Measurements from ENCODE around the gene VPS36. TPM values are rescaled to one million over a fixed set of nuclear protein-coding genes. Genes with fewer than 3 reads are reported as not detected.
"Not testable (repeated sequence)": the region's sequence is repeated elsewhere in the genome, so short reads cannot be mapped to it uniquely, and the experiment has no call there.

VPS36 gene
- total and polyA plus RNA-seq, 2 donors: 29.3 to 118 TPM

DNA sequence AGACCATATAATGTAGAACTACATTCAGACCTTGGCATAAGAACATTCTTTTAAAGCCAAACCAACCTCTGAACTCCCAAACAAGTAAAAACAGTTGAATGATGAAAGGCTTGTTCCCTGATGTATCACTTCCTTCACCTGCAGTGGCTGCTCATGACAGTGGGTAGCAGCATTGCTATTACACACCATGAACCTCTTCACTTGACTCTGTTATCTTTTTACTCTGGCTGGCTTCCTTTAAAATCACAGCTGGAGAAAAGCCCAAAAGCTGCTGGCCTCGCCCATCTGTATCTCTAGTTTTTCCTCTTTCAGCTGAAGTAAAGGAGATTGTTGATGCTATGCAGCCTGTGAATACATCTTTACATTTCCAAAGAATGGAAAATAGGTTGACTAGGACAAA is 67.1 kb downstream of the VPS36 start:
- 47% methylated on average over 1 of the region's 1 CpG for WGBS
- Histone ChIP-seq H3K36me3 (ENCODE audit: insufficient read depth) (no peaks in the 10 kb centered on the region), H3K4me1 (ENCODE audit: insufficient read depth) (no peaks in the 10 kb centered on the region), H3K27ac (ENCODE audit: low read depth) (no peak overlapping the region), H3K4me3 (ENCODE audit: low read depth, low read length) (no peak overlapping the region)
- DNase-seq (ENCODE audit: extremely low spot score): no peak

DNA sequence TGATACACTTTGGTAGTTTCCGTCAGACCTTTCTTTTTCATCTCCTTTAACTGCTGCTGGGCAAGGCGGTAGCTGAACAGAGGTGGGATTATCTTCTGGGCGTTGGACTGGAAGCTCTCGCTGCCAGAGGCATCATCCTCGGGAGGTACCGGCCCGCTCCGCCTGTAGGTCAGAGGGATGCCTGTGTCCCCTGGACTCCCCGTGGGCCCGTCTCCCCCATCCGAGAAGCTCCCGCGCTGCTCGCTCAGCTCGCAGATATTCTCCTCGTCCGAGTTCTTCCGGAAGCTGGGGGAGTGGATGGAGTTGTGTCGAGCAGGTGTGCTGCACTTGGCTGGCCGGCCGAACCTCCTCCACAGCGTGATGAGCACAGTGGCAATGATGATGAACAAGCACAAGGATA is 72.1 kb downstream of the VPS36 start:
- WGBS: 94% methylated on average over 22 of the region's 22 CpGs
- Histone ChIP-seq H3K36me3 (ENCODE audit: insufficient read depth) (no peaks in the 10 kb centered on the region), H3K4me1 (ENCODE audit: insufficient read depth) (no peaks in the 10 kb centered on the region), H3K27ac (ENCODE audit: low read depth) (no peak overlapping the region), H3K4me3 (ENCODE audit: low read depth, low read length) (no peak overlapping the region)
- no peak for DNase-seq (ENCODE audit: extremely low spot score)

DNA sequence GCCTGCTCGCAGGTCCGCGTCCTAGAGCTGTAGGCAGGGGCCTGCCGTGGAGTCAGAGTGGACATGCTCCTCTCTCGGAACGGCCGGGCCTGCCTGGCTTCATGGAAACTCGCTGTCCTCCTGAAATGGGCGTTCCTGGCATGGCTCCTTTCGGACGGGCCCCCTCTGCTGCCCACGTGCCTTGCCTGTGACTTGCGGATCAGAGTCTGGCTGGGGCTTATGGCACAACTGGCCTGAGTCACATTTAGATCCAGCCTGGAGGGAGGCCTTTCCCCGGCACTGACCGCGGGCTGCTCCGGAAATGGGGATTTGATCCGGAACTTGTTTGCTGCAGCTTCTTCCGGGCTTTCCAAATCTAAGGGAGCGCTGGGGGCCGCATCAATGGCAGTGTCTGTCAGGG is 72.5 kb downstream of the VPS36 start:
- WGBS: 97% methylated on average over 21 of the region's 21 CpGs
- no peak overlapping the region for H3K4me3 ChIP-seq (ENCODE audit: low read depth, low read length)
- no peaks in the 10 kb centered on the region for H3K36me3 ChIP-seq (ENCODE audit: insufficient read depth)
- DNase-seq (ENCODE audit: extremely low spot score): no peak
- no peak overlapping the region for H3K27ac ChIP-seq (ENCODE audit: low read depth)
- no peaks in the 10 kb centered on the region for H3K4me1 ChIP-seq (ENCODE audit: insufficient read depth)

DNA sequence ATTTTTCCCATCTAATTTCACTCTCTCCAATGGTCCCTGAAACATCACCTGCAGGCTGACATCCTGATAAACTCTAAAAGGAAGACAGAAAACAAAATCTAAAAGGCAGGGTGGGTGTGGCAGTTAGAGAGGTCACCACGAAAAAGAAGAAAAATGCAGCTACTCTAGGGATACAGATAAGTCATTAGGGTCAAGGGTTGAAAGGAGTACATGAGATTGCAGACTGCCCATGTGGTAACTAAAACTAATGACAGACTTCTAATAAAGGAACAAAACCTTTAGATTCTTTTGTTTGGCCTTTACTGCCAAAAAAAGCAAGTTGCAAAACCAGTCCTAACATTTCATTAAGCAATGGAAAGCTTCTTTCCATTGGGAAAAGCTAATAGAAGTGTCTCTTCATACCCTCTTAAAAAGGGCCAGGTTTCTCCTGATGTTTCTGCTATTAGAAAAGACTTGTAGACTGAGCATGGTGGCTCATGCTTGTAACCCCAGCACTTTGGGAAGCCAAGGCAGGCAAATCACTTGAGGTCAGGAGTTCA is 75.5 kb downstream of the VPS36 start:
- H3K27ac ChIP-seq (ENCODE audit: low read depth): no peak overlapping the region
- no peak overlapping the region for H3K4me3 ChIP-seq (ENCODE audit: low read depth, low read length)
- WGBS: 33% methylated on average over 1 of the region's 1 CpG
- H3K4me1 ChIP-seq (ENCODE audit: insufficient read depth): no peaks in the 10 kb centered on the region
- no peaks in the 10 kb centered on the region for H3K36me3 ChIP-seq (ENCODE audit: insufficient read depth)
- no peak for DNase-seq (ENCODE audit: extremely low spot score)

DNA sequence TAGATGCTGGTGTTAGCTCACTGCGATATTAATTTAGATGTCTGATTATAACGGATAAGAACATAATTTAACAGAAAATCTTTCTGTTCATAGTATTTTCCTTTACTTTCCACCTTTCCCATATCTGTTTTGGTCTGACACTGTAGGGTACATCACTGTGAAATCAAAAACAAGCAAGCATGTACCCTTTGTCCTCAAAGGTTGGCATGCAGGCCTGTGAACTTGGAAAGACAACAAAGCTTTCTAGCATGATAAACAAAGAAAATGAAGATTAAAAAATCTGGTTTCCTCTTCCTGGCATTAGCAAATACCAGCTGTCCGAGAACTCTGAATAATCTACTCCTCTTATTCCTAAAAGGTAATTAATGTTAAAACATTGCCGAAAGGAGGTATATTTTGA is 76.0 kb downstream of the VPS36 start:
- WGBS: 86% methylated on average over 4 of the region's 4 CpGs
- Histone ChIP-seq H3K27ac (ENCODE audit: low read depth) (no peak overlapping the region), H3K4me1 (ENCODE audit: insufficient read depth) (no peaks in the 10 kb centered on the region), H3K4me3 (ENCODE audit: low read depth, low read length) (no peak overlapping the region), H3K36me3 (ENCODE audit: insufficient read depth) (no peaks in the 10 kb centered on the region)
- no peak for DNase-seq (ENCODE audit: extremely low spot score)

DNA sequence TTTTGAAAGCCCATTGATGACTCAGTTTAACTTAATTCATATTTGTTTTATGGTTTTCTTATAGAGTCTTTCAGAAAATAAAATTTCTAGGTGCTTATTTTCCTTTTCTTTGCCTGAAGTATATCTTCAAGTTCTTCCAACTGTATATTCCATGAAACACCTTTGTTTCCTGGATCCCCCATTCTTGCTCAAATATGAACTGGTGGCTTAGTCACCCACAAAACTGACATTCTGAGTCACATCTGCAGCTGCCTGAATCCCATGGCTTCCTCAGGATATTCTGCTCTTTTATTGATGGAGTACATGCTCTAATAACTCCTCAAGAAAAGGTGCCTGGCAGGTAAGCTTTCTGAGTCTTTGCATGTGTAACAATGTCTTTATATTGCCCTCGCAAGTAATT is 77.2 kb downstream of the VPS36 start:
- H3K4me3 ChIP-seq (ENCODE audit: low read depth, low read length); H3K27ac ChIP-seq (ENCODE audit: low read depth); H3K4me1 ChIP-seq (ENCODE audit: insufficient read depth); H3K36me3 ChIP-seq (ENCODE audit: insufficient read depth); DNase-seq (ENCODE audit: extremely low spot score): not testable (repeated sequence)
- 94% methylated on average over 1 of the region's 1 CpG for WGBS

DNA sequence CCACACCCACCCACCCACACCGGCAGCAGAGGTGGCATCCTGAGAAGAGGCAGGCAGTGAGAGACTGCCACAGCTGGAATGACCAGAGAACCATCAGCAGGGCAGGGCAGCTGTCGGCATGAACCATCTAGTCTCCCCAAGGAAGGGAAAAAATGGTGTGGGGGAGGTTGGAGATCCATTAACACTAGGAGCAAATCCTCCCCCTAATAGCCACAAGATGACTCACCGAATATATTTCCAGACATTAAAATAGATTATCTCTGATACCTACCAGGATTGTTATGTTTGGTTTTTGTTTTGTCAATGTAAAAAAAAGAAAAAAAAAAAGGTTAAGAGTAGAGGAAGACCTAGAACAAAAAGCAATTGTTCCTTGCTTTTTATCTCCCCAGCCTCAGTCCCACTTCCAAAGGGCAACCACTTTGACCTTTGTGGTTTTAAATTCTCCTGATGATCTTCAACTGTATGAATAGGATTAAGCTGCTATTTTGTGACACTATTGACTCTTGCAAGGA is 78.6 kb downstream of the VPS36 start:
- H3K36me3 ChIP-seq (ENCODE audit: insufficient read depth): no peaks in the 10 kb centered on the region
- 44% methylated on average over 3 of the region's 3 CpGs for WGBS

DNA sequence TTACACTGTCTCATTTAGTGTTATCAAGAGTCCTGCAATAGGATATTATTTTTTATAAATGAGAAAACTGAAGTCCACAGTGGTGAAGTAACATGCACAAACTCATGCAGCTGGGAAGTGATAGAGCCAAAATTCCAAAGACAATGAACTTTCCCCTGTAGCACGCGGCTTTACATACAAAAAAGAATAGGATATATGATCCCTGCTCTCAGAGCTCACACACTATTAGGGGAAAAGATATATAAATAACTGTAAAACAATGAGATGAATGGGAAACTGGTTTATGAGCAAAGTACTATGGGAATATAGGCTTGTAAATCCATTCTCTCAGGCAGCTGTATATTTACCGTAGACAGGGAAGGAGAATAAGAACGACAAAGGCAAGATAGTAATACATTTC is 84.1 kb downstream of the VPS36 start:
- DNase-seq (ENCODE audit: extremely low spot score): no peak
- H3K27ac ChIP-seq (ENCODE audit: low read depth): no peak overlapping the region
- 44% methylated on average over 4 of the region's 4 CpGs for WGBS
- H3K4me3 ChIP-seq (ENCODE audit: low read depth, low read length): no peak overlapping the region
- H3K36me3 ChIP-seq (ENCODE audit: insufficient read depth): no peaks in the 10 kb centered on the region
- H3K4me1 ChIP-seq (ENCODE audit: insufficient read depth): no peaks in the 10 kb centered on the region

More for the DNA sequence above, 78.6 kb downstream of the VPS36 start:
- Histone ChIP-seq H3K4me1 (ENCODE audit: insufficient read depth) (no peaks in the 10 kb centered on the region), H3K27ac (ENCODE audit: low read depth) (no peak overlapping the region), H3K4me3 (ENCODE audit: low read depth, low read length) (no peak overlapping the region)
- DNase-seq (ENCODE audit: extremely low spot score): no peak

Small RNA genes within 50 kb of the gene (small RNA-seq; reads per million reads assigned to genes)
- gene RNY4P24: not detected

Other genes starting within 250 kb of the VPS36 start
- gene THSD1, start 44.5 kb downstream of the VPS36 start, total RNA-seq: 15.1 TPM
- gene THSD1, start 44.5 kb downstream of the VPS36 start, polyA plus RNA-seq: 7.3 TPM
- 42.1 TPM for gene CKAP2, start 4.8 kb upstream of the VPS36 start, total RNA-seq
- gene CKAP2, start 4.8 kb upstream of the VPS36 start, polyA plus RNA-seq: 4.2 TPM
- gene HNRNPA1L2, start 191.8 kb upstream of the VPS36 start, total RNA-seq: 4.3 TPM
- 11.2 TPM for gene HNRNPA1L2, start 191.8 kb upstream of the VPS36 start, polyA plus RNA-seq
- gene SUGT1, start 202.2 kb upstream of the VPS36 start, total RNA-seq: 58.4 TPM
- gene SUGT1, start 202.2 kb upstream of the VPS36 start, polyA plus RNA-seq: 27.4 TPM

Data from urinary bladder (tissue), 4 donors.